Left lung (tissue), 10 donors: Measurements from ENCODE around the gene SEC14L6. TPM values are rescaled to one million over a fixed set of nuclear protein-coding genes. Genes with fewer than 3 reads are reported as not detected.

Experiments used
- ATAC-seq: fragments of 200-7000 bp; cut with Tn5 transposase; one replicate; pipeline ENCODE4 v1.9.1; 2020; ENCODE audit warnings: moderate library complexity
- DNase-seq, 4 donors: peaks; one replicate each; pipeline ENCODE4 v3.0.0-alpha.2; 2013 to 2020
- H3K27ac ChIP-seq, 2 donors: fragments of 200-600 bp; sonication (generic) in 1 of 2; one replicate each; pipeline versions ENCODE4 v1.5.0 to v1.8.0; 2020 to 2021
- H3K27me3 ChIP-seq, 2 donors: fragments of 200-600 bp; sonication (generic) in 1 of 2; one replicate each; pipeline versions ENCODE4 v1.5.0 to v1.8.0; 2020 to 2021
- H3K36me3 ChIP-seq, 2 donors: fragments of 200-600 bp; sonication (generic) in 1 of 2; one replicate each; pipeline versions ENCODE4 v1.5.0 to v1.8.0; 2020 to 2021
- H3K4me1 ChIP-seq, 2 donors: fragments of 200-600 bp; one replicate each; pipeline ENCODE4 v1.8.0; 2021
- H3K4me3 ChIP-seq, 2 donors: fragments of 200-600 bp; sonication (generic) in 1 of 2; one replicate each; pipeline versions ENCODE4 v1.5.0 to v1.8.0; 2020 to 2021; ENCODE audit warnings: mild to moderate bottlenecking in 1 of 2
- H3K9me3 ChIP-seq, 2 donors: fragments of 200-600 bp; sonication (generic) in 1 of 2; one replicate each; pipeline versions ENCODE4 v1.5.0 to v1.8.0; 2020 to 2021
- CTCF ChIP-seq, 2 donors: fragments of 200-600 bp; sonication (generic) in 1 of 2; IDR thresholded peaks; one replicate each; pipeline versions ENCODE4 v1.5.0 to v1.8.0; 2021; ENCODE audit warnings: antibody characterized with exemption in 2 of 2
- intact Hi-C, 2 donors: fragments of 100-400 bp; cut with DNase I; formaldehyde crosslinking; loops; one replicate each; pipeline versions ENCODE4 v1.11.2 to v1.14.2; 2022
- polyA plus RNA-seq, 6 donors: library from polyadenylated mRNA; unstranded; fragments of 120-200 nt; gene quantifications; one replicate each; pipeline ENCODE4 v1.2.1, GENCODE V29; 2013; ENCODE audit not compliant: insufficient read length in 6 of 6
- total RNA-seq, 2 donors: library from RNA; stranded (reverse); fragmentation: NEBNext Ultra II Directional; extraction: Animal tissue kit (Norgen Biotek cat#: 25700); gene quantifications; one replicate each; pipeline ENCODE4 v1.2.1, GENCODE V29; 2021
- donor health status: DM: no; HTN: yes; CAD: no.
- donor health status: DM: no; HTN: no; CAD: no.

The SEC14L6 gene
- total and polyA plus RNA-seq, 8 donors: 2.0 to 9.1 (median 3.0) TPM

- H3K27ac ChIP-seq: no peak overlapping the region
- no peak for TF ChIP-seq CTCF (IDR thresholded peaks at IDR 0.05)
- no peak for ATAC-seq
- H3K4me1 ChIP-seq: no peaks in the 10 kb centered on the region
- H3K27me3 ChIP-seq: no peaks in the 10 kb centered on the region
- H3K36me3 ChIP-seq: no peaks in the 10 kb centered on the region
- no peak overlapping the region for H3K4me3 ChIP-seq
- intact Hi-C loops: loop anchor here in 1 of 2 donors (10.0 kb wide), 1 partner anchor 218 kb away; the partner anchor contains the start of gene OSM
- no peaks in the 10 kb centered on the region for H3K9me3 ChIP-seq
- DNase-seq: no peak
These were observed 63.4 kb downstream of the SEC14L6 start for GRCh38 chr22:30483169-30483568.

GRCh38 chr22:30481711-30482110 is 64.8 kb downstream of the SEC14L6 start:
- Histone ChIP-seq H3K4me1 (no peaks in the 10 kb centered on the region), H3K4me3 (no peak overlapping the region), H3K9me3 (no peaks in the 10 kb centered on the region), H3K27ac (no peak overlapping the region), H3K27me3 (no peaks in the 10 kb centered on the region), H3K36me3 (no peaks in the 10 kb centered on the region)
- ATAC-seq (no peak), DNase-seq (no peak)
- no peak for TF ChIP-seq CTCF (IDR thresholded peaks at IDR 0.05)
- intact Hi-C loops: loop anchor here in 1 of 2 donors (10.0 kb wide), 1 partner anchor 217 kb away; the partner anchor contains the start of gene OSM

GRCh38 chr22:30479981-30480380 is 66.6 kb downstream of the SEC14L6 start:
- ATAC-seq: no peak
- no peak overlapping the region for H3K4me3 ChIP-seq
- no peaks in the 10 kb centered on the region for H3K9me3 ChIP-seq
- no peak overlapping the region for H3K27ac ChIP-seq
- no peak for DNase-seq
- intact Hi-C loops: loop anchor here in 1 of 2 donors (10.0 kb wide), 1 partner anchor 215 kb away; the partner anchor contains the start of gene OSM
- no peaks in the 10 kb centered on the region for H3K36me3 ChIP-seq
- H3K4me1 ChIP-seq: no peaks in the 10 kb centered on the region
- TF ChIP-seq CTCF (IDR thresholded peaks at IDR 0.05): no peak
- no peaks in the 10 kb centered on the region for H3K27me3 ChIP-seq

GRCh38 chr22:30474683-30475424 is 71.7 kb downstream of the SEC14L6 start:
- Histone ChIP-seq H3K27me3 (peaks cover 0 to 30% of the 10 kb centered on the region in 2 donors), H3K27ac (no peak overlapping the region), H3K4me3 (no peak overlapping the region), H3K4me1 (no peaks in the 10 kb centered on the region), H3K36me3 (no peaks in the 10 kb centered on the region), H3K9me3 (no peaks in the 10 kb centered on the region)
- peak in 1 of 4 donors; percentile 67 for DNase-seq
- no peak for TF ChIP-seq CTCF (IDR thresholded peaks at IDR 0.05)
- ATAC-seq: peak; percentile 83
- intact Hi-C loops: no loop called here

- peaks cover 0 to 30% of the 10 kb centered on the region in 2 donors for H3K27me3 ChIP-seq
- no peak overlapping the region for H3K4me3 ChIP-seq
- H3K36me3 ChIP-seq: no peaks in the 10 kb centered on the region
- intact Hi-C loops: no loop called here
- no peak for TF ChIP-seq CTCF (IDR thresholded peaks at IDR 0.05)
- H3K9me3 ChIP-seq: no peaks in the 10 kb centered on the region
- DNase-seq (no peak), ATAC-seq (no peak)
- no peaks in the 10 kb centered on the region for H3K4me1 ChIP-seq
- H3K27ac ChIP-seq: no peak overlapping the region
These were observed 72.4 kb downstream of the SEC14L6 start for GRCh38 chr22:30474121-30474520.
